Activated CD8-positive, alpha-beta memory T cell treated with anti-CD3 and anti-CD28 coated beads for 24 hours (primary cell): ENCODE data around the gene COQ8A.
"Not testable (repeated sequence)": the region's sequence is repeated elsewhere in the genome, so short reads cannot be mapped to it uniquely, and the experiment has no call there.

Experiments used
- DNase-seq: peaks from one replicate; pipeline ENCODE4 v3.0.0-alpha.2; 2020

Gene COQ8A

GRCh38 chr1:226929260-226930111 lies 10.6 kb upstream of the COQ8A start:
- DNase-seq: not testable (repeated sequence)

GRCh38 chr1:226934483-226935237 lies 5.4 kb upstream of the COQ8A start:
- DNase-seq: no peak

GRCh38 chr1:226937940-226938725 lies 2.0 kb upstream of the COQ8A start:
- no peak for DNase-seq

- DNase-seq: no peak
Observed at GRCh38 chr1:226938903-226939437, 1.1 kb upstream of the COQ8A start.

GRCh38 chr1:226939438-226940028 lies 561 bp upstream of the COQ8A start:
- DNase-seq: no peak

GRCh38 chr1:226940806-226941067 lies 643 bp downstream of the COQ8A start:
- no peak for DNase-seq

GRCh38 chr1:226942392-226942791 lies 2.3 kb downstream of the COQ8A start:
- DNase-seq: no peak

- no peak for DNase-seq
Observed at GRCh38 chr1:226943156-226943555, 3.1 kb downstream of the COQ8A start.

- DNase-seq: no peak
Observed at GRCh38 chr1:226943927-226944326, 3.8 kb downstream of the COQ8A start.

- DNase-seq: no peak
Observed at GRCh38 chr1:226945106-226945857, 5.2 kb downstream of the COQ8A start.

GRCh38 chr1:226945858-226946245 lies 5.8 kb downstream of the COQ8A start:
- DNase-seq: no peak

GRCh38 chr1:226946285-226946684 lies 6.2 kb downstream of the COQ8A start:
- no peak for DNase-seq

GRCh38 chr1:226946841-226947240 lies 6.7 kb downstream of the COQ8A start:
- DNase-seq: no peak

- no peak for DNase-seq
Observed at GRCh38 chr1:226948051-226948450, 8.0 kb downstream of the COQ8A start.

GRCh38 chr1:226948480-226948879 lies 8.4 kb downstream of the COQ8A start:
- no peak for DNase-seq

- no peak for DNase-seq
Observed at GRCh38 chr1:226948996-226949395, 8.9 kb downstream of the COQ8A start.

- DNase-seq: no peak
Observed at GRCh38 chr1:226949401-226949800, 9.3 kb downstream of the COQ8A start.

GRCh38 chr1:226950316-226950715 lies 10.2 kb downstream of the COQ8A start:
- no peak for DNase-seq

- DNase-seq: no peak
Observed at GRCh38 chr1:226950871-226951270, 10.8 kb downstream of the COQ8A start.

GRCh38 chr1:226951286-226952117 lies 11.4 kb downstream of the COQ8A start:
- DNase-seq: no peak

GRCh38 chr1:226952118-226952441 lies 12.0 kb downstream of the COQ8A start:
- DNase-seq: peak; percentile 32
